ENCODE data around the gene C15orf61. TPM values are rescaled to one million over a fixed set of nuclear protein-coding genes. Genes with fewer than 3 reads are reported as not detected.

The C15orf61 gene
- total and polyA plus RNA-seq, 2 of the 13 experiments (the other 11 are each of a cell fraction or from before 2014, with no cell fraction given): 2.1 to 6.6 TPM

DNA sequence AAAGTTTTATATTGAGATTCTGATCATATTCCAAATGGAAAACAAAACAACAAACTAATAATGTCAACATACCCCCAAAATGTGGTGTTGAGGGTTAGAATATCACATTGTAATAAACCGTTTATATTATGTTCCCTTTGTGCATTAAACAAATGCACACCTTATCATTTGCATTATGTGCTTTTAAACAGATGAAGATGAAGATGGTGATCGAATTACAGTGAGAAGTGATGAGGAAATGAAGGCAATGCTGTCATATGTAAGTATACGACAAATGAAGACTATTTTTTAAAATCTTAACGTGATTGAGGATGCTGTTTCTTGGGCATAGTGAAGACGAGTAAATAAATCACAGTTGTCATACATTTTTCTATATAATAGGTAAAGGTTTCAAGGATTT lies 42.2 kb downstream of the C15orf61 start:
- DNase-seq (ENCODE audit: low spot score) (no peak), ATAC-seq (no peak), FAIRE-seq (no peak)
- H3K4me1 ChIP-seq (ENCODE audit: insufficient read depth, low read length): no peaks in the 10 kb centered on the region
- CTCF ChIA-PET (ENCODE audit: low intra/inter-chr PET ratio, low total read pairs): no interaction called here
- BruUV-seq (replicated peaks): no TSS peak
- WGBS (ENCODE audit: low lambda C conversion rate): 95% methylated on average over 5 of the region's 5 CpGs
- no peak overlapping the region for H3K4me2 ChIP-seq (ENCODE audit: low read depth, low read length)
- H2AFZ ChIP-seq (ENCODE audit: low read length): no peak overlapping the region
- H3K36me3 ChIP-seq (replicated peaks in 1 of 2; ENCODE audit: control insufficient read depth in 1 of 2, insufficient read depth in 2 of 2, low read length in 2 of 2): peaks cover 0 to 2% of the 10 kb centered on the region in 2 experiments; a peak in 1 of 5 replicates
- H3K27me3 ChIP-seq (ENCODE audit: control insufficient read depth in 1 of 2, insufficient read depth in 2 of 2, low read length in 2 of 2): no peaks in the 10 kb centered on the region
- H3K79me2 ChIP-seq (ENCODE audit: insufficient read depth, low read length): no peaks in the 10 kb centered on the region
- intact Hi-C loops (cut with micrococcal nuclease; ENCODE audit: unreplicated experiment) (no loop called here), in situ Hi-C loops (cut with HindIII; ENCODE audit: extremely low pct_ligation_motif_present, low pct_unique_long_range_greater_than_20kb) (no loop called here)
- H4K20me1 ChIP-seq (ENCODE audit: insufficient read depth, low read length): no peaks in the 10 kb centered on the region; the same call in 1 of the 2 replicates
- H3K9ac ChIP-seq (ENCODE audit: insufficient read depth, low read depth, low read length): no peak overlapping the region
- POLR2A ChIA-PET: no interaction called here
- no peak overlapping the region for H3K27ac ChIP-seq (ENCODE audit: extremely low read length, insufficient read depth, low read length)
- no peaks in the 10 kb centered on the region for H3K9me3 ChIP-seq (ENCODE audit: low read length)
- H3K4me3 ChIP-seq (replicated peaks in 1 of 3; ENCODE audit: insufficient read depth in 1 of 3, low read depth in 2 of 3, low read length in 3 of 3): no peak overlapping the region
- TF ChIP-seq ARNT (IDR thresholded peaks at IDR 0.05) (no peak), MBNL3 (CRISPR knock-in tag; conservative IDR thresholded peaks at IDR 0.05) (no peak), SATB2 (CRISPR knock-in tag; IDR thresholded peaks at IDR 0.05) (no peak), RBM39 (IDR thresholded peaks at IDR 0.05; ENCODE audit: low read depth, low read length, poor library complexity, severe bottlenecking) (no peak), ZNF737 (CRISPR knock-in tag; IDR thresholded peaks at IDR 0.05; ENCODE audit: borderline replicate concordance) (no peak), ZSCAN30 (CRISPR knock-in tag; IDR thresholded peaks at IDR 0.05) (no peak), NFKBIZ (CRISPR knock-in tag; IDR thresholded peaks at IDR 0.05) (no peak), AGO1 (IDR thresholded peaks at IDR 0.05; ENCODE audit: low read depth, low read length, poor library complexity, severe bottlenecking) (no peak), SAP130 (CRISPR knock-in tag; IDR thresholded peaks at IDR 0.05; ENCODE audit: low read depth) (no peak), SKI (IDR thresholded peaks at IDR 0.05; ENCODE audit: partially characterized antibody) (no peak)
- TF ChIP-seq, protein P1, sequence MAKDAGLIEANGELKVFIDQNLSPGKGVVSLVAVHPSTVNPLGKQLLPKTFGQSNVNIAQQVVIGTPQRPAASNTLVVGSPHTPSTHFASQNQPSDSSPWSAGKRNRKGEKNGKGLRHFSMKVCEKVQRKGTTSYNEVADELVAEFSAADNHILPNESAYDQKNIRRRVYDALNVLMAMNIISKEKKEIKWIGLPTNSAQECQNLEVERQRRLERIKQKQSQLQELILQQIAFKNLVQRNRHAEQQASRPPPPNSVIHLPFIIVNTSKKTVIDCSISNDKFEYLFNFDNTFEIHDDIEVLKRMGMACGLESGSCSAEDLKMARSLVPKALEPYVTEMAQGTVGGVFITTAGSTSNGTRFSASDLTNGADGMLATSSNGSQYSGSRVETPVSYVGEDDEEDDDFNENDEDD (CRISPR knock-in tag; IDR thresholded peaks at IDR 0.05; ENCODE audit: borderline replicate concordance): no peak
- TF ChIP-seq, protein P2, sequence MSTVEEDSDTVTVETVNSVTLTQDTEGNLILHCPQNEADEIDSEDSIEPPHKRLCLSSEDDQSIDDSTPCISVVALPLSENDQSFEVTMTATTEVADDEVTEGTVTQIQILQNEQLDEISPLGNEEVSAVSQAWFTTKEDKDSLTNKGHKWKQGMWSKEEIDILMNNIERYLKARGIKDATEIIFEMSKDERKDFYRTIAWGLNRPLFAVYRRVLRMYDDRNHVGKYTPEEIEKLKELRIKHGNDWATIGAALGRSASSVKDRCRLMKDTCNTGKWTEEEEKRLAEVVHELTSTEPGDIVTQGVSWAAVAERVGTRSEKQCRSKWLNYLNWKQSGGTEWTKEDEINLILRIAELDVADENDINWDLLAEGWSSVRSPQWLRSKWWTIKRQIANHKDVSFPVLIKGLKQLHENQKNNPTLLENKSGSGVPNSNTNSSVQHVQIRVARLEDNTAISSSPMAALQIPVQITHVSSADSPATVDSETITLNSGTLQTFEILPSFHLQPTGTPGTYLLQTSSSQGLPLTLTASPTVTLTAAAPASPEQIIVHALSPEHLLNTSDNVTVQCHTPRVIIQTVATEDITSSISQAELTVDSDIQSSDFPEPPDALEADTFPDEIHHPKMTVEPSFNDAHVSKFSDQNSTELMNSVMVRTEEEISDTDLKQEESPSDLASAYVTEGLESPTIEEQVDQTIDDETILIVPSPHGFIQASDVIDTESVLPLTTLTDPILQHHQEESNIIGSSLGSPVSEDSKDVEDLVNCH (CRISPR knock-in tag; IDR thresholded peaks at IDR 0.05): no peak
- TF ChIP-seq, protein P3, sequence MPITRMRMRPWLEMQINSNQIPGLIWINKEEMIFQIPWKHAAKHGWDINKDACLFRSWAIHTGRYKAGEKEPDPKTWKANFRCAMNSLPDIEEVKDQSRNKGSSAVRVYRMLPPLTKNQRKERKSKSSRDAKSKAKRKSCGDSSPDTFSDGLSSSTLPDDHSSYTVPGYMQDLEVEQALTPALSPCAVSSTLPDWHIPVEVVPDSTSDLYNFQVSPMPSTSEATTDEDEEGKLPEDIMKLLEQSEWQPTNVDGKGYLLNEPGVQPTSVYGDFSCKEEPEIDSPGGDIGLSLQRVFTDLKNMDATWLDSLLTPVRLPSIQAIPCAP (CRISPR knock-in tag; IDR thresholded peaks at IDR 0.05; ENCODE audit: low read depth): no peak
- TF ChIP-seq, protein P4, sequence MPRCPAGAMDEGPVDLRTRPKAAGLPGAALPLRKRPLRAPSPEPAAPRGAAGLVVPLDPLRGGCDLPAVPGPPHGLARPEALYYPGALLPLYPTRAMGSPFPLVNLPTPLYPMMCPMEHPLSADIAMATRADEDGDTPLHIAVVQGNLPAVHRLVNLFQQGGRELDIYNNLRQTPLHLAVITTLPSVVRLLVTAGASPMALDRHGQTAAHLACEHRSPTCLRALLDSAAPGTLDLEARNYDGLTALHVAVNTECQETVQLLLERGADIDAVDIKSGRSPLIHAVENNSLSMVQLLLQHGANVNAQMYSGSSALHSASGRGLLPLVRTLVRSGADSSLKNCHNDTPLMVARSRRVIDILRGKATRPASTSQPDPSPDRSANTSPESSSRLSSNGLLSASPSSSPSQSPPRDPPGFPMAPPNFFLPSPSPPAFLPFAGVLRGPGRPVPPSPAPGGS (CRISPR knock-in tag; IDR thresholded peaks at IDR 0.05): no peak
